Lower leg skin (tissue), 3 donors: Measurements from ENCODE around the gene PARP2.

Source experiments
- CTCF ChIP-seq, 3 donors: fragments of 450-650 bp; IDR thresholded peaks; one replicate each; pipeline ENCODE4 v1.5.1; 2016; ENCODE audit warnings: antibody characterized with exemption in 3 of 3, mild to moderate bottlenecking in 3 of 3, moderate library complexity in 2 of 3
- POLR2A ChIP-seq, 2 donors: fragments of 450-650 bp; IDR thresholded peaks; one replicate each; pipeline ENCODE4 v1.6.1; 2016 to 2017; ENCODE audit warnings: antibody characterized with exemption in 2 of 2, mild to moderate bottlenecking in 1 of 2, moderate library complexity in 1 of 2

DNA sequence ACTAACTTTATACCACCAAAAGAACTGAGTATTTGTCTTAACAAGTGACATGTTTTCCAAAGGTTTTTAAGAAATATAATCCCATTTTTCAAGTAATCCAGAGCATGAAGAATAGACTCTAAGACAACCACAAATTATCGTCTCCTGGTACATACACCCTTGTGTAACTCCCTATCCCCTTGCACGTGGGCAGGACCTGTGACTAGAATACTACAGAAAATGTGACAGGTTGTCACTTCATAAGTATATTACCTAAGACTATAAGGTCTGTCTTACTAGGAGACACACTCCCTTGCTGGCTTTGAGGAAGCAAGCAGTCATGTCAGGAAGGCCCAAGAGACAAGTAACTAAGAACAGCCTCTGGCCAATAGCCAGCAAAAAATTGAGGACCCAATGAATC is 29.4 kb upstream of the PARP2 start:
- no peak for TF ChIP-seq CTCF (IDR thresholded peaks at IDR 0.05)
- no peak for TF ChIP-seq POLR2A (IDR thresholded peaks at IDR 0.05)
